ENCODE data around the gene PTPN1. TPM values are rescaled to one million over a fixed set of nuclear protein-coding genes. Genes with fewer than 3 reads are reported as not detected.

The PTPN1 gene
- total RNA-seq, 2 experiments from 2014 or later: 17.1 to 25.1 TPM

DNA sequence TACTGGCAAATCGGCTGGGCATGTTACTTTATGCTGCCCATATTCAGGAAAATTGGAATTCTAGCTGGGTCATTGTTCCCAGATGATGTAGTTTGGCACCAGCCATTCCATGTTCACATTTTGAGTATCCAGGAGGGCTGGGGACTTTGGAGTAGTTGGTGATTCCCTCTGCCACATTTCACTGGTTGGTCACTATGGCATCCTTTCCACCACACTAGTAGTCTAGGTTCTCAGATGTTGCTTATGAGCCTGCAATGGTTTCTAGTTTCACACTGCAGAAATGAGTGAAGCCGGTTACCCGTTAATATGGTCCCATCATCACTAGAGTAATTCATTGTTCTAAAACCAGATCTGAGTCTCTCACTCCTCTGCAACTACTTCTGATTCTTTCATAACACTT is 4.6 kb downstream of the PTPN1 start:
- TF ChIP-seq CTCF (conservative IDR thresholded peaks at IDR 0.05; ENCODE audit: low read length) (no peak), EZH2phosphoT487 (IDR thresholded peaks at IDR 0.05; ENCODE audit: borderline replicate concordance, low read depth, low read length) (no peak)
- Histone ChIP-seq H3K4me3 (ENCODE audit: low read depth, low read length, poor library complexity, severe bottlenecking) (no peak overlapping the region), H3K4me2 (ENCODE audit: low read length) (no peak overlapping the region), H3K27ac (ENCODE audit: low read depth, low read length, poor library complexity, severe bottlenecking) (no peak overlapping the region), H3K79me2 (ENCODE audit: insufficient read depth, low read depth, low read length) (peaks cover 54% of the 10 kb centered on the region; the same call in 1 of the 2 replicates), H3K36me3 (ENCODE audit: insufficient read depth, low read length) (no peaks in the 10 kb centered on the region; the same call in 1 of the 2 replicates), H4K20me1 (ENCODE audit: insufficient read depth, low read length) (peaks cover 82% of the 10 kb centered on the region), H2AFZ (ENCODE audit: low read length) (no peak overlapping the region), H3K9me2 (ENCODE audit: insufficient read depth, low read length) (no peaks in the 10 kb centered on the region), H3K4me1 (ENCODE audit: insufficient read depth, low read length, poor library complexity, severe bottlenecking) (peaks cover 42% of the 10 kb centered on the region), H3K9me3 (ENCODE audit: low read length) (no peaks in the 10 kb centered on the region)
- no peak for DNase-seq (ENCODE audit: low spot score)
- intact Hi-C loops (cut with micrococcal nuclease; ENCODE audit: unreplicated experiment): no loop called here
- no TSS peak for BruUV-seq (replicated peaks)
- CTCF ChIA-PET (ENCODE audit: unreplicated experiment): no interaction called here
- POLR2A ChIA-PET: interaction anchor here (1.1 kb wide), 1 partner anchor 26 kb away, joined by 3 read pairs; no protein-coding TSS in a partner anchor

GRCh38 chr20:50515471-50516106 is 5.4 kb downstream of the PTPN1 start:
- TF ChIP-seq EZH2phosphoT487 (IDR thresholded peaks at IDR 0.05; ENCODE audit: borderline replicate concordance, low read depth, low read length) (no peak), CTCF (conservative IDR thresholded peaks at IDR 0.05; ENCODE audit: low read length) (no peak)
- Histone ChIP-seq H3K27ac (ENCODE audit: low read depth, low read length, poor library complexity, severe bottlenecking) (no peak overlapping the region), H3K4me1 (ENCODE audit: insufficient read depth, low read length, poor library complexity, severe bottlenecking) (peaks cover 42% of the 10 kb centered on the region), H2AFZ (ENCODE audit: low read length) (no peak overlapping the region), H4K20me1 (ENCODE audit: insufficient read depth, low read length) (peaks cover 86% of the 10 kb centered on the region), H3K36me3 (ENCODE audit: insufficient read depth, low read length) (no peaks in the 10 kb centered on the region; the same call in 1 of the 2 replicates), H3K9me3 (ENCODE audit: low read length) (no peaks in the 10 kb centered on the region), H3K9me2 (ENCODE audit: insufficient read depth, low read length) (no peaks in the 10 kb centered on the region), H3K79me2 (ENCODE audit: insufficient read depth, low read depth, low read length) (peaks cover 54% of the 10 kb centered on the region; the same call in 1 of the 2 replicates), H3K4me2 (ENCODE audit: low read length) (peak overlapping the region; percentile 57), H3K4me3 (ENCODE audit: low read depth, low read length, poor library complexity, severe bottlenecking) (no peak overlapping the region)
- intact Hi-C loops (cut with micrococcal nuclease; ENCODE audit: unreplicated experiment): no loop called here
- BruUV-seq (replicated peaks): no TSS peak
- ChIA-PET POLR2A (interaction anchor here (0.6 to 2.4 kb wide), 3 partner anchors 25 to 706 kb away, joined by 3 to 5 read pairs (median 4); no protein-coding TSS in a partner anchor), CTCF (ENCODE audit: unreplicated experiment) (no interaction called here)
- no peak for DNase-seq (ENCODE audit: low spot score)
